ENCODE data around the gene CLK3.

CLK3 gene

DNA sequence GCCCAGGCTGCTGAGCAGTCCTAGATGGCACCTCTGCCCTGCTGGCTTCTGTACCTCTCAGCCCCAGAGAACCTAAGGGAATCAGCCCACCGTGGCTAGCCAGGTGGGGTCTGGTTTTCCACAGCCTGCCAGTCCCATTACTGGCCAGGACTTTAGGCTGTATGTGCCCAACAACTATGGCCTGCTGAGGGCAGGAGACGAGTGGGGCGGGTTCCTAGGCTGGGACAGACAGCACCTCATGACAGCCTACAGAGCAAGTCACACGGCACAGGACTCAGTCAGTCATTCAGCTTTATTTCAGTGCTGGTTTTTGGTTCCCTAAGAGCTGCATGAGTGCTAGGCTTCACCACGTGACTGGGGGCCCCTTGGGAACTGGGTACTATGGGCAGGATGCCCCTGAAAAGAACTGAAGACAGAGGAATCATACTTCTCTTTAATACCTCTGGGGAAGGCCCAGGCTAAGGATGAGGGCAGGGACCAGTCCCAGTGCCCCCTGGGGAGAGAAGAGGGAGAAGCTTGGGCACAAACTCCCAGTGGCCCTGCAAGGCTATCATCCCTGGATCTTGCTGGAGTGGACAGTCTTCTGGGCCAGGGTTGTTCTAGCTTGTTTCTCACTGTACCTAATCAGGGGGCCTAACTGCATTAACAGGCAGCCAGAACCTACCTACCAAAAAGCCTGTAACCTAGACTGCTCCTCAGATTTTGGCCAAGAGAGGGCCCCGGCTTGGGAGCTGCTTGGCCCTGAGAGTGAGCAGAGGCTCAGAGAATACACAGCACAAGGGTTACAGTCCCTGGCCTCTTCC is 14.8 kb downstream of the CLK3 start:
- no peaks in the 10 kb centered on the region for H3K9me3 ChIP-seq (ENCODE audit: control insufficient read depth, low read length)
- peak overlapping the region; percentile 12 for H4K8ac ChIP-seq (ENCODE audit: low read length)
- H3K9ac ChIP-seq (ENCODE audit: low read length): peak overlapping the region; percentile 60
- no peak overlapping the region for H2BK15ac ChIP-seq (ENCODE audit: low read depth, poor library complexity, severe bottlenecking)
- DNase-seq: no peak
- H2AK5ac ChIP-seq (ENCODE audit: low read length, severe bottlenecking): no peak overlapping the region
- H3K79me1 ChIP-seq (replicated peaks; ENCODE audit: low read length, poor library complexity, severe bottlenecking): peaks cover 35% of the 10 kb centered on the region
- H3K23ac ChIP-seq (ENCODE audit: low read length in 2 of 2): no peak overlapping the region
- no peak overlapping the region for H3K4me2 ChIP-seq (ENCODE audit: low read length, poor library complexity, severe bottlenecking)
- H2BK120ac ChIP-seq (ENCODE audit: low read depth, low read length): no peak overlapping the region
- no peak overlapping the region for H3K4ac ChIP-seq (ENCODE audit: low read depth in 1 of 2, low read length in 2 of 2)
- no peak overlapping the region for H4K91ac ChIP-seq (ENCODE audit: low read length)
- no peaks in the 10 kb centered on the region for H3K27me3 ChIP-seq (ENCODE audit: control insufficient read depth in 1 of 2, insufficient read depth in 1 of 2, low read length in 2 of 2)
- no peak overlapping the region for H3K4me3 ChIP-seq (ENCODE audit: insufficient read depth in 1 of 2, low read depth in 1 of 2, low read length in 2 of 2)
- H2BK12ac ChIP-seq (ENCODE audit: low read length in 2 of 2): no peak overlapping the region
- H3K27ac ChIP-seq (ENCODE audit: low read length, poor library complexity, severe bottlenecking): no peak overlapping the region
- 92% methylated on average over 6 of the region's 6 CpGs for WGBS
- H3K18ac ChIP-seq (ENCODE audit: low read depth in 1 of 2, low read length in 2 of 2): no peak overlapping the region
- peaks cover 88 to 95% of the 10 kb centered on the region in 2 experiments for H3K36me3 ChIP-seq (ENCODE audit: control insufficient read depth in 1 of 2, insufficient read depth in 2 of 2, low read depth in 1 of 2, low read length in 2 of 2)
- no peak overlapping the region for H2AFZ ChIP-seq (ENCODE audit: low read depth, low read length)
- H3K14ac ChIP-seq (ENCODE audit: low read length in 2 of 2): no peak overlapping the region
- H2BK5ac ChIP-seq (ENCODE audit: low read depth, low read length, poor library complexity, severe bottlenecking): no peak overlapping the region
- no peaks in the 10 kb centered on the region for H3K4me1 ChIP-seq (ENCODE audit: control insufficient read depth, insufficient read depth, low read depth, low read length)

DNA sequence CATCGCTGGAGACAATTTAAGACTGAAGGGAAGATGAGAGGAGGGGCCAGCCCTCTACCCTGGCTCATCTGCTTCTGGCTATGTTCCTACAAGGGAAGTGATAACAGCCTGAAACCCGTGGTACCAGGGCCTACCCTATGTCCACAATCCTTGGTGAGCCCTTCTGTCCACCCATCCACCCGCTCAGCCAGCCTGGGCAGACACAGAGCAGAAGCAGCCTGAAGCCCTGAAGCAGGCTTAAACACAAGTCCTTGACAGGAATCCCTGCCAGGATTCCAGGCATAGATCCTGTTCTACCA is 15.4 kb downstream of the CLK3 start:
- H3K79me1 ChIP-seq (replicated peaks; ENCODE audit: low read length, poor library complexity, severe bottlenecking): peaks cover 32% of the 10 kb centered on the region
- H3K4me1 ChIP-seq (ENCODE audit: control insufficient read depth, insufficient read depth, low read depth, low read length): no peaks in the 10 kb centered on the region
- H3K27me3 ChIP-seq (ENCODE audit: control insufficient read depth in 1 of 2, insufficient read depth in 1 of 2, low read length in 2 of 2): no peaks in the 10 kb centered on the region
- H2BK5ac ChIP-seq (ENCODE audit: low read depth, low read length, poor library complexity, severe bottlenecking): no peak overlapping the region
- H2AFZ ChIP-seq (ENCODE audit: low read depth, low read length): no peak overlapping the region
- no peak overlapping the region for H2BK12ac ChIP-seq (ENCODE audit: low read length in 2 of 2)
- no peak overlapping the region for H3K23ac ChIP-seq (ENCODE audit: low read length in 2 of 2)
- no peak overlapping the region for H3K4ac ChIP-seq (ENCODE audit: low read depth in 1 of 2, low read length in 2 of 2)
- H3K18ac ChIP-seq (ENCODE audit: low read depth in 1 of 2, low read length in 2 of 2): no peak overlapping the region
- no peak overlapping the region for H2AK5ac ChIP-seq (ENCODE audit: low read length, severe bottlenecking)
- no peak overlapping the region for H2BK120ac ChIP-seq (ENCODE audit: low read depth, low read length)
- no peak overlapping the region for H2BK15ac ChIP-seq (ENCODE audit: low read depth, poor library complexity, severe bottlenecking)
- no peaks in the 10 kb centered on the region for H3K9me3 ChIP-seq (ENCODE audit: control insufficient read depth, low read length)
- 91% methylated on average over 3 of the region's 3 CpGs for WGBS
- DNase-seq: no peak
- no peak overlapping the region for H3K4me2 ChIP-seq (ENCODE audit: low read length, poor library complexity, severe bottlenecking)
- no peak overlapping the region for H3K27ac ChIP-seq (ENCODE audit: low read length, poor library complexity, severe bottlenecking)
- no peak overlapping the region for H3K14ac ChIP-seq (ENCODE audit: low read length in 2 of 2)
- H3K9ac ChIP-seq (ENCODE audit: low read length): no peak overlapping the region
- H3K4me3 ChIP-seq (ENCODE audit: insufficient read depth in 1 of 2, low read depth in 1 of 2, low read length in 2 of 2): no peak overlapping the region
- no peak overlapping the region for H4K91ac ChIP-seq (ENCODE audit: low read length)
- H3K36me3 ChIP-seq (ENCODE audit: control insufficient read depth in 1 of 2, insufficient read depth in 2 of 2, low read depth in 1 of 2, low read length in 2 of 2): peaks cover 87 to 95% of the 10 kb centered on the region in 2 experiments
- H4K8ac ChIP-seq (ENCODE audit: low read length): no peak overlapping the region

DNA sequence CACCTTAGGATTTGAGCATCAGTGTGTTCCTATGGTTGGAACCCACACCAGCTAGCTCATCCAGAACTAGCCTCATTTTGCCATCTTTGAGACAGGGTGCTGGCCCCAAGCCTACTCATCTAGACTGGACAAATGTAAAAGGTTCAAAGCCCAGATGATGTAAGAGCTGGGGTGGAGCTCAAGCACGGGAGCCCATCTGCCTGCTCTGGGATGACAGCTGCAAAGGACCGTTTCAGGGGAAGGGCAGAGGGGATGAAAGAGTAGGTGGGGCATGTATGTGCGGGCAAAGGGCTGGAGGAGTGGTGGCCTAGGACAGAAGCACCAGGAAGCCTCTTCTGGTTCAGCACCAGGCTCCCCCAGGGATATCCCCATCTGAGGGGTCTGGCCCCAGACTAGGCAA is 15.8 kb downstream of the CLK3 start:
- no peak overlapping the region for H3K14ac ChIP-seq (ENCODE audit: low read length in 2 of 2)
- H2AFZ ChIP-seq (ENCODE audit: low read depth, low read length): no peak overlapping the region
- H2BK12ac ChIP-seq (ENCODE audit: low read length in 2 of 2): no peak overlapping the region
- H3K18ac ChIP-seq (ENCODE audit: low read depth in 1 of 2, low read length in 2 of 2): no peak overlapping the region
- H4K91ac ChIP-seq (ENCODE audit: low read length): no peak overlapping the region
- H3K27me3 ChIP-seq (ENCODE audit: control insufficient read depth in 1 of 2, insufficient read depth in 1 of 2, low read length in 2 of 2): no peaks in the 10 kb centered on the region
- H3K4ac ChIP-seq (ENCODE audit: low read depth in 1 of 2, low read length in 2 of 2): no peak overlapping the region
- H3K36me3 ChIP-seq (ENCODE audit: control insufficient read depth in 1 of 2, insufficient read depth in 2 of 2, low read depth in 1 of 2, low read length in 2 of 2): peaks cover 87 to 95% of the 10 kb centered on the region in 2 experiments
- no peak overlapping the region for H3K23ac ChIP-seq (ENCODE audit: low read length in 2 of 2)
- no peak overlapping the region for H2BK15ac ChIP-seq (ENCODE audit: low read depth, poor library complexity, severe bottlenecking)
- no peak for DNase-seq
- no peak overlapping the region for H2BK120ac ChIP-seq (ENCODE audit: low read depth, low read length)
- H3K4me1 ChIP-seq (ENCODE audit: control insufficient read depth, insufficient read depth, low read depth, low read length): no peaks in the 10 kb centered on the region
- no peak overlapping the region for H4K8ac ChIP-seq (ENCODE audit: low read length)
- no peak overlapping the region for H3K9ac ChIP-seq (ENCODE audit: low read length)
- H3K4me2 ChIP-seq (ENCODE audit: low read length, poor library complexity, severe bottlenecking): no peak overlapping the region
- H2BK5ac ChIP-seq (ENCODE audit: low read depth, low read length, poor library complexity, severe bottlenecking): no peak overlapping the region
- H3K4me3 ChIP-seq (ENCODE audit: insufficient read depth in 1 of 2, low read depth in 1 of 2, low read length in 2 of 2): no peak overlapping the region
- no peaks in the 10 kb centered on the region for H3K9me3 ChIP-seq (ENCODE audit: control insufficient read depth, low read length)
- 79% methylated on average over 3 of the region's 3 CpGs for WGBS
- H3K27ac ChIP-seq (ENCODE audit: low read length, poor library complexity, severe bottlenecking): no peak overlapping the region
- peaks cover 30% of the 10 kb centered on the region for H3K79me1 ChIP-seq (replicated peaks; ENCODE audit: low read length, poor library complexity, severe bottlenecking)
- H2AK5ac ChIP-seq (ENCODE audit: low read length, severe bottlenecking): no peak overlapping the region

DNA sequence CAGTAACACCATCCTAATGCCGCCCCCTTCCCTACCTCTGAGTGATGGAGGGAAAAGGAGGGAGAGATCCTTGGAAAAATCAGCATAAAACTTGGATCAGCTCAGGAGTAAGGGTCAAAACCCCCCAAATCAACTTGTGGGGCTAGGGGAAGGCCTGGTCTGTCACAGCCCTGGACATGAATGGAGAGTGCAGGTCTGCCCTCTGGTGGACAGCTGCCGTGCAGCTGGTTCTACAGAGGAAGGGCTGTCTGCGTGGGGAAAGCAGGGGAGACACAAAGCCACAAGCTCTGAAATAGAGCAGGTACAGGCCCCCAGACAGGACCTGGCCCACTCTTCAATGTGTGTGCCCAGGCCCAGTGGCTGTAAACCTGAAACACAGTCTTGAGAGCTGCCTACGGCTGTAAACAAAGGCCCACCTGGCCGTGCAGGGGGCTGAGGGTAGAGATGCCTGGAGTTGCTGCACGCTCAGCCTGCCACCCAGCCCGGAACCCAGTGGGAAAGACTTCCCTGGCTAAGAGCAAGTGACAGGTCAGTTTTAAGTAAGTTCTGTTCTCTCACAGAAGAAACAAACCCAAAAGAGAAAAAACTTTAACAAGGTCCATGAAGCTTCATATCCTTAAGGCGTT is 16.4 kb downstream of the CLK3 start:
- Histone ChIP-seq H3K27ac (ENCODE audit: low read length, poor library complexity, severe bottlenecking) (no peak overlapping the region), H3K4me1 (ENCODE audit: control insufficient read depth, insufficient read depth, low read depth, low read length) (no peaks in the 10 kb centered on the region), H2BK15ac (ENCODE audit: low read depth, poor library complexity, severe bottlenecking) (no peak overlapping the region), H2BK5ac (ENCODE audit: low read depth, low read length, poor library complexity, severe bottlenecking) (no peak overlapping the region), H3K79me1 (replicated peaks; ENCODE audit: low read length, poor library complexity, severe bottlenecking) (peaks cover 33% of the 10 kb centered on the region), H3K27me3 (ENCODE audit: control insufficient read depth in 1 of 2, insufficient read depth in 1 of 2, low read length in 2 of 2) (no peaks in the 10 kb centered on the region), H4K8ac (ENCODE audit: low read length) (no peak overlapping the region), H3K4me2 (ENCODE audit: low read length, poor library complexity, severe bottlenecking) (no peak overlapping the region), H2AK5ac (ENCODE audit: low read length, severe bottlenecking) (no peak overlapping the region), H3K9ac (ENCODE audit: low read length) (no peak overlapping the region), H2AFZ (ENCODE audit: low read depth, low read length) (no peak overlapping the region), H3K4ac (ENCODE audit: low read depth in 1 of 2, low read length in 2 of 2) (no peak overlapping the region), H3K18ac (ENCODE audit: low read depth in 1 of 2, low read length in 2 of 2) (no peak overlapping the region), H3K14ac (ENCODE audit: low read length in 2 of 2) (no peak overlapping the region), H3K9me3 (ENCODE audit: control insufficient read depth, low read length) (no peaks in the 10 kb centered on the region), H2BK12ac (ENCODE audit: low read length in 2 of 2) (no peak overlapping the region), H4K91ac (ENCODE audit: low read length) (no peak overlapping the region), H2BK120ac (ENCODE audit: low read depth, low read length) (no peak overlapping the region), H3K4me3 (ENCODE audit: insufficient read depth in 1 of 2, low read depth in 1 of 2, low read length in 2 of 2) (no peak overlapping the region), H3K23ac (ENCODE audit: low read length in 2 of 2) (no peak overlapping the region), H3K36me3 (ENCODE audit: control insufficient read depth in 1 of 2, insufficient read depth in 2 of 2, low read depth in 1 of 2, low read length in 2 of 2) (peaks cover 86 to 95% of the 10 kb centered on the region in 2 experiments)
- 66% methylated on average over 7 of the region's 8 CpGs for WGBS
- peak; percentile 57 for DNase-seq
